ENCODE data around the gene PROX2.

Gene PROX2

GRCh38 chr14:74852922-74853530 lies 22.9 kb downstream of the PROX2 start:
- in situ Hi-C loops (cut with MboI; ENCODE audit: low sequenced_read_pairs), result no loop called here

- in situ Hi-C loops (cut with MboI; ENCODE audit: low sequenced_read_pairs), result no loop called here
Observed at GRCh38 chr14:74848768-74849167, 27.2 kb downstream of the PROX2 start.

DNA sequence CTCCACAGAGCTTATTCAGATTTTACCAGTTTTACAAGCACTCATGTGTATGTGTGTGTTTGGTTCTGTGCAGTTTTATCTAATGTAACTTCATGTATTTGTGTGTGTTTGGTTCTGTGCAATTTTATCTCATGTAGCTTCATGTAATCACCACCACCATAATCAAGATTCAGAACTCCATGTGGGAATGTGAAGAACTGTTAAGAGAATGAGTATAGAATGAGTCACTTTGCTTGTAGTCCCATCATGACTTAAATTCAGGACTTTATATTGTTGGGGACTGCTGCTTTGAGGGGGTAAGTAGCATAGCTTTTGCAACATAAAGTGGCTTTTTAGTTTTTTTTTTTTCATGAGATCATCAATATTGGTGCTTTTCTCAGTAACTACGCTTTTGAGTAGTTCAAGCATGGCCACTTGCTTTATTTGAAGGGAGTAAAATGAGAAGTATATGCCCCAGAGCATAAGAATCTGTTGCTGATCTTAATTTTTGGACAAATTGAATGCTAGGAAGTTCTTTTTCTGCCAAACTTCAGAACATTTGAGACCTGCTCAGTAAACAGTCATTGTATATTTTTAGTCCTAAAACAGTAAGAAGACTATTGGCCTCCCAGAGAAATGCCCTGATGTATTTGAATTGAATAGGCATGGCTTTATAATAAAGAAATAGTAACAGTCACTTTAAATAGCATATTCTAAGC lies 28.8 kb downstream of the PROX2 start:
- in situ Hi-C loops (cut with MboI; ENCODE audit: low sequenced_read_pairs), result no loop called here

GRCh38 chr14:74846168-74846567 lies 29.8 kb downstream of the PROX2 start:
- in situ Hi-C loops (cut with MboI; ENCODE audit: low sequenced_read_pairs), result no loop called here

- in situ Hi-C loops (cut with MboI; ENCODE audit: low sequenced_read_pairs), result no loop called here
Observed at GRCh38 chr14:74843653-74844052, 32.3 kb downstream of the PROX2 start.

GRCh38 chr14:74841230-74842207 lies 34.4 kb downstream of the PROX2 start:
- in situ Hi-C loops (cut with MboI; ENCODE audit: low sequenced_read_pairs), result no loop called here

- in situ Hi-C loops (cut with MboI; ENCODE audit: low sequenced_read_pairs), result no loop called here
Observed at GRCh38 chr14:74840603-74841030, 35.3 kb downstream of the PROX2 start.

- in situ Hi-C loops (cut with MboI; ENCODE audit: low sequenced_read_pairs), result no loop called here
Observed at GRCh38 chr14:74838166-74838565, 37.8 kb downstream of the PROX2 start.

DNA sequence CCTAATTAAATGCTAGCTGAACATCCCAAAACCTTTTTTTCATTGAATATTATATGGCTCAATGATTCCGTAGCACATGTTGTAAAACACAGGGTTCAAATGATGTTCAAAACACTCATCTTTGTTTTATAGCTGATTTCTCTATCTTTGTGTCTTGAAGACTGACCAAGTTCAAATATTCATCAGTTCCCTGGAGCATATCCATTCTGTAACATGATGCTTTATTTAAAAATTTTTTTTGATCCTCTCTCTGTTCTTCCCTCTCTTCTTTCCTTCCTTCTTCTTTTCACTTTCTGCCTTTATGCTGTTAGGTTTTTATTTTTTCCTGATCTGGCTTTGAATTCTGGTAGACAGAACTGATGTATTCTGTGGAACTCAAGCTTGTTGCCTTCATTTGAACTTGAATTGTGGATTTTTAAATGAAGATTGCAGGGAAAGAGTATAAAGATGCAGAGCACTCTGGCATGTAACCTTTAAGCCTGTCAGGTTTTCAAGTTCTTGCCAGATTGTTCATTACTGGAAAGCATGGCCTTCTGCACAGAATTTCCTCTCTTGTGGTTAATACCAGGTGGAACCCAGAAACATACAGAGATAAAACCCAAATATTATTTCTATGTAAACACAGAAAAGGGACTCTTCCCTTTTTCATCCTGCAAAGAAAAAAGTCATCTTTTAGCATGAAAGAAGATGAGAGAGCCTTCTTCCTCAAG lies 39.5 kb downstream of the PROX2 start:
- in situ Hi-C loops (cut with MboI; ENCODE audit: low sequenced_read_pairs), result no loop called here

- in situ Hi-C loops (cut with MboI; ENCODE audit: low sequenced_read_pairs), result no loop called here
Observed at GRCh38 chr14:74835645-74836250, 40.2 kb downstream of the PROX2 start.

- in situ Hi-C loops (cut with MboI; ENCODE audit: low sequenced_read_pairs), result no loop called here
Observed at GRCh38 chr14:74834692-74835392, 41.1 kb downstream of the PROX2 start.

- in situ Hi-C loops (cut with MboI; ENCODE audit: low sequenced_read_pairs), result no loop called here
Observed at GRCh38 chr14:74832849-74833248, 43.1 kb downstream of the PROX2 start.

GRCh38 chr14:74829251-74829650 lies 46.7 kb downstream of the PROX2 start:
- in situ Hi-C loops (cut with MboI; ENCODE audit: low sequenced_read_pairs), result no loop called here

DNA sequence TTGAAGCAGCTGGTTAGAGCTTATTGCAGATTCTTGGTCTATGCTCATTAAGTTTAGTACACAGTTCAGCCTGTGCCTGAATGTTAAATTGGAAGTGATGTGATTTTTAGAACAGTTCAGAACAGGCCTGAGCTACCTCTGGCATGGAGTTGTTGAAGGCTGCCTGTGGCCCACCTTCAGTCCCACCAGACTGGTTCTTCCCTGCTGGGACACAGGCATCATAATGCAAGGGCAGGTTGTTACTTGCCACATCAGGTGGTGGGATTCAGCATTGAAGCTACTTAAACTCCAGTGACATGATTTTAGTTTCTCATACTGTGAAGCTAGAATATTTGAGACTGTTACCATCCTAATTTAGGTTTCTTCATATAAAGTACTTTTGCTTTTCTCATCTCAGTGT lies 49.4 kb downstream of the PROX2 start:
- in situ Hi-C loops (cut with MboI; ENCODE audit: low sequenced_read_pairs), result no loop called here

Data from HL-60/S4 (cell line).